AG09309 (cell line): ENCODE measurements around the gene TRMT112.

Experiments used
- DNase-seq: peaks from one replicate; pipeline ENCODE4 v3.0.0-alpha.2; 2010; ENCODE audit warnings: low read depth
- H3K4me3 ChIP-seq: 2 replicates; pipeline ENCODE4 v1.5.1; 2011; ENCODE audit warnings: mild to moderate bottlenecking, low read depth, low read length, moderate library complexity; ENCODE audit not compliant: control insufficient read depth
- TF ChIP-seq, protein P1 (sequence below): IDR thresholded peaks from 2 replicates; pipeline ENCODE4 v1.5.1; 2011; ENCODE audit warnings: mild to moderate bottlenecking, low read depth, low read length, inconsistent platforms; ENCODE audit not compliant: insufficient read depth, control insufficient read depth; ENCODE audit errors: missing control alignments

TRMT112 gene

DNA sequence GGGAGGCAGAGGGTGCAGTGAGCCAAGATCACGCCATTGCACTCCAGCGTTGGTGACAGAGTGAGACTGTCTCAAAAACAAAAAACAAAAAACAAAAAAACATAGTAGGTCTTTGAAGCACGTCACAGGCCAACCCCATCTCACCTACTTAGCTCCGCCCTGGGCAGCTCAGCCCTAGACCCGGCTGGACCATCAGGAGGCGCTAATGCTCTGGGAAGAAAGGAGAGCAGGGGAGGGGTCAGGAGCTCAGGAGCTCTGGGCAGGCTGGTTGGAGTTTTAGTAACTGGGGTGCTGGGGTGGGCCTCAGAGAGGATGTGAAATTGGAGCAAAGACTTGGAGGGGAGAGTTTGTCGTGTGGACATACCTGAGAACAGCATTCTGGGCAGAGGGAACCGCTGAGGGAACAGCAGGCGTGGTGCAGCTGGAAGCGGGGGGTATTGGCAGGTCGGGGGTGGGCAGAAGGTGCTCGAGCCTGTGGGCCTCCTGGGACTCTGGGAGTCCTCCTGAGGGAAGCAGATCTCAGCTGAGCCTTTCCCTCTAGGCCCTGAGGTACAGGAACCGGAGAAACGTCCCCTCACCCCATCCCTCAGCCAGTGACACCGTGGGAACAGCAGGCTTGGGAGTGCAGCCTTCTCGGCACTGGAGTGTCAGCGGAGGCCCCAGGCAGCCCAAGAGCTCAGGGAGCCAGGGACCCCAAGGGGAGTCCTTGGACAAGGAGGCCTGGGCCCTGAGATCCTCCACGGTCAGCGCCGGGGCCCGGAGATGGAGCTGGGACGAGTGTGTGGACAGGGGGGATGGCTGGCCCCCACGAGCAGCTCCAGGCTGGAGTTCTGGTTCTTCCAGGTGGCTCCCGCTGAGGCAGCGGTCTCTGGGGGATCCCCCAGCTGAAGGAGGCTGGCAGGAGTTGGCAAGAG, 39.4 kb upstream of the TRMT112 start:
- TF ChIP-seq, protein P1, sequence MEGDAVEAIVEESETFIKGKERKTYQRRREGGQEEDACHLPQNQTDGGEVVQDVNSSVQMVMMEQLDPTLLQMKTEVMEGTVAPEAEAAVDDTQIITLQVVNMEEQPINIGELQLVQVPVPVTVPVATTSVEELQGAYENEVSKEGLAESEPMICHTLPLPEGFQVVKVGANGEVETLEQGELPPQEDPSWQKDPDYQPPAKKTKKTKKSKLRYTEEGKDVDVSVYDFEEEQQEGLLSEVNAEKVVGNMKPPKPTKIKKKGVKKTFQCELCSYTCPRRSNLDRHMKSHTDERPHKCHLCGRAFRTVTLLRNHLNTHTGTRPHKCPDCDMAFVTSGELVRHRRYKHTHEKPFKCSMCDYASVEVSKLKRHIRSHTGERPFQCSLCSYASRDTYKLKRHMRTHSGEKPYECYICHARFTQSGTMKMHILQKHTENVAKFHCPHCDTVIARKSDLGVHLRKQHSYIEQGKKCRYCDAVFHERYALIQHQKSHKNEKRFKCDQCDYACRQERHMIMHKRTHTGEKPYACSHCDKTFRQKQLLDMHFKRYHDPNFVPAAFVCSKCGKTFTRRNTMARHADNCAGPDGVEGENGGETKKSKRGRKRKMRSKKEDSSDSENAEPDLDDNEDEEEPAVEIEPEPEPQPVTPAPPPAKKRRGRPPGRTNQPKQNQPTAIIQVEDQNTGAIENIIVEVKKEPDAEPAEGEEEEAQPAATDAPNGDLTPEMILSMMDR: peak; percentile 41
- no peak for DNase-seq
- H3K4me3 ChIP-seq: no peak overlapping the region

DNA sequence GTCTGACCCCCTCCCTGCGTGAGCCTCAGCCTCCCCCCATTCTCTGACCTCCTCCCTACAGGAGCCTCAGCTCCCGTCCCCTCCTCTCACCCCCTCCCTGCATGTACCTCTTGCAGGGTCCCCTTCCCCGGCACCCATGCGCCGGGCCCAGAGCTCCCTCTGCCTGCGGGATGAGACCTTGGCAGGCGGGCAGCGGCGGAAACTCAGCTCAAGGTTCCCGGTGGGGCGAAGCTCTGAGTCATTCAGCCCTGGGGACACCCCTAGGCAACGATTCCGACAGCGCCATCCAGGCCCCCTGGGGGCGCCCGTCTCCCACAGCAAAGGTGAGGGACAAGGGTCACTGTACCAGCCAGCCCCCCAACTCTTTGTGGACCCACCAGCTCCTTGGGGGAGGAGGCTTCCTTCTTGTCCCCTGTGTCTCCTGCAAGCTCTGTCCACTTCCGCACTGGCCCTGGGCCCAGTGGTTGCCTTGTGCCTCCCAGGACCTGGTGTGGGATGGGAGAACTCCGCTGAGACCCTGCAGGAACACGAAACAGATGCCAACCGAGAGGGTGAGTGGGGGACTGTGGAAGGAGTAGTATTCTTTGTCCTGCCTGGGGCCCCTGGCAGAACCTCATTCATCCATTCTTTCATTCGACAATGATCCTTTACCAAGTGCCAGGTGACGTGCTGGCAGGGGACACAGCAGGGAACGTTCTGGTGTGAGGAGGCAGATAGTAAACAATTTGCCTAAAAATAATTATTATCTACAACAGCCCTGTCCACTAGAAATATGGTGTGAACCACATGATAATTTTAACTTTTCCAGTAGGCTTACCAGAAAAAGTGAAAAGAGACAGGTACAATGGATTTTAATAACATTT, 38.0 kb upstream of the TRMT112 start:
- TF ChIP-seq, protein P1: peak; percentile 90
- DNase-seq: no peak
- H3K4me3 ChIP-seq: no peak overlapping the region

DNA sequence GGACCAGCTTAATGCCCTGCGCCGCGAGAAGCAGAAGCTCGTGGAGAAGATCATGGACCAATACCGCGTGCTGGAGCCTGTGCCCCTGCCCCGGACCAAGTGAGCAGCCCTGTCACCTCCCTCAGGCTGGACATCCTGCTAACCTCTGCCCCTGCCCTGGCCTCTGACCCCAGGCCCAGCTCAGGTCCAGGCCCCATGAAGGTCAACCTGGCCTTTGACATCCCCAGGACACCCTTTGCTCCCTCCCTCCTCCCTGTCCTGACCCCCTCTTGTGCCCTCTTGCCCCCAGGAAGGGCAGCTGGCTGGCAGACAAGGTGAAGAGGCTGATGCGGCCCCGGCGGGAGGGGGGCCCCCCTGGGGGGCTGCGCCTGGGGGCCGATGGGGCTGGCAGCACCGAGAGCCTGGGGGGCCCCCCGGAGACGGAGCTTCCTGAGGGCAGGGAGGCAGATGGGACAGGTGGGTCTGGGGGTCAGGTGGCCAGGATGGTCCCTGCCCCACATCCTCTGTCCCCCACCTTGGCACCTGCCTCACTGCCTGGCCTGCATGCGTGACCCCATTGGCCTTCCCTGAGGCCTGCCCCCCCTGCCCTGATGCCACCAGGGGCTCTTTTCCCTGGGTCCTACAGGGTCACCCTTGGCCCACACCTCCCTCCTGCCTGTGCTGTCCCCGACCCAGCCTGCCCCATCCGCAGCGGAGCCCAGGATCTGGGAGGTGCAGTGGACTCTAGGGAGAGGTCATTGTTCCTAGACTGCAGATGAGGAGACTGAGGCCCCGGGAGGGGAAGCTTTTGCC, 36.6 kb upstream of the TRMT112 start:
- TF ChIP-seq, protein P1: no peak
- H3K4me3 ChIP-seq: no peak overlapping the region
- no peak for DNase-seq

DNA sequence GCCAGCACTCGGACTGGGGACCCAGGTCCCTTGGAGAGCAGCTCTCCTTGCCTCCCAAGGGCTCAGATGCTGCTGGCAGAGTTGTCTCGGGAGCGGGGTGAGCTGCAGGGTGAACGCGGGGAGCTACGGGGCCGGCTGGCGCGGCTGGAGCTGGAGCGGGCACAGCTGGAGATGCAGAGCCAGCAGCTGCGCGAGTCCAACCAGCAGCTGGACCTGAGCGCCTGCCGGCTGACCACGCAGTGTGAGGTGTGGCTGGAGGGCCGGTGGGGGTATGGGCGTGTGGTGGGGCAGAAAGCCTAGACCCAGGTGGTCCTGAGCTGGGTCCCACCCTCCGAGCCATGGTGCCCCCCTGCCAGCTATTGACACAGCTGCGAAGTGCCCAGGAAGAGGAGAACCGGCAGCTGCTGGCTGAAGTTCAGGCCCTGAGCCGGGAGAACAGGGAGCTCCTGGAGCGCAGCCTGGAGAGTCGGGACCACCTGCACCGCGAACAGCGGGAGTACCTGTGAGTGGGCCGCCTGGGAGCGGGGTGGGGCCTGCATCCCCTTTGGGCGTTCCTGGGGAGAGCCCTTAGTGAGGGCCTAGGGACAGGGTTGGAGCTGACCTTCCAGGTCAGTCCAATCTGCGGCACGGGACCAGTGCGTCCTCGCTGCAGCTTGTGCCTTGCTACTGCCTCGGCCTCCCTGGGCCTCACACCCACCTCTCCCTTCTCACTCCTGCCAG, 35.8 kb upstream of the TRMT112 start:
- H3K4me3 ChIP-seq: no peak overlapping the region
- no peak for DNase-seq
- TF ChIP-seq, protein P1: no peak

DNA sequence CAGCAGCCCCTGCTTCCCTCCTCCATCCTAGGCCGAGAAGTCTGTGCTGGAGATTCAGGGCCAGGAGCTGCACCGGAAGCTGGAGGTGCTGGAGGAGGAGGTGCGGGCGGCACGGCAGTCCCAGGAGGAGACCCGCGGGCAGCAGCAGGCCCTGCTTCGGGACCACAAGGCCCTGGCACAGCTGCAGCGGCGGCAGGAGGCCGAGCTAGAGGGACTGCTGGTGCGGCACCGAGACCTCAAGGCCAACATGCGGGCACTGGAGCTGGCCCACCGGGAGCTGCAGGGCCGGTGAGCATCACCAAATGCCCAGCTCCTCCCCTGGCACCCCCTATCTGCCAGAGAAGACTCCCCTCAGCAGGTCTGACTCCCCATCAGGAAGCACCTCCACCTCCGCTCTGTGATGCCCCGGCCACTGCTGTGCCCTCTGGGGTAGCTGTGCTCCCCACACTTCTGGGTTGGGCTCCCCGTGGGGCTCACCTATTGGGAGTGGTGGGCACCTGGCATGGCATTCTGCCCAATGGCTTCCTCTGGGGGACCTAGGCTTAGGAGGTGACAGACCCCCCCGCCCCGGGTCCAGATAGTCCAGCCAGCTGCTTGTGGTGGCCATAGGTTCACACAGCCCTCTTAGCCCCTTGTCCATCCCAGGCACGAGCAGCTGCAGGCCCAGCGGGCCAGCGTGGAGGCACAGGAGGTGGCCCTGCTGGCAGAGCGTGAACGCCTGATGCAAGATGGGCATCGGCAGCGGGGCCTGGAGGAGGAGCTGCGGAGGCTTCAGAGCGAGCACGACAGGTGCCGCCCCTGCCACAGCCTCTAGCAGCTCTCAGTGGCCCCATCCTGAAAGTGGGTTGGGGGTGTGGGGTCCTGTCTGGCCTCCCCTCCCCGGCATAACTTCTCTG, 35.0 kb upstream of the TRMT112 start:
- no peak overlapping the region for H3K4me3 ChIP-seq
- TF ChIP-seq, protein P1: no peak

More for the DNA sequence above, 35.0 kb upstream of the TRMT112 start:
- no peak for DNase-seq
